ENCODE results near the gene PPFIA2. TPM values are rescaled to one million over a fixed set of nuclear protein-coding genes. Genes with fewer than 3 reads are reported as not detected.
A peak's percentile ranks its signal among the peaks of the same experiment; 100 is the strongest.

PPFIA2 gene
- total RNA-seq, 4 donors from 2014 or later: 0.11 to 0.89 (median 0.32) TPM; not detected in 1

GRCh38 chr12:81263072-81263471, 496.1 kb downstream of the PPFIA2 start:
- Histone ChIP-seq H3K4me1 (no peaks in the 10 kb centered on the region), H3K9me3 (no peaks in the 10 kb centered on the region), H3K36me3 (no peaks in the 10 kb centered on the region), H3K27ac (no peak overlapping the region), H3K27me3 (no peaks in the 10 kb centered on the region), H3K4me3 (no peak overlapping the region)
- WGBS: 77% methylated on average over 2 of the region's 2 CpGs
- TF ChIP-seq POLR2A (IDR thresholded peaks at IDR 0.05) (no peak), POLR2AphosphoS5 (IDR thresholded peaks at IDR 0.05) (no peak), CTCF (IDR thresholded peaks at IDR 0.05) (no peak), EP300 (IDR thresholded peaks at IDR 0.05) (no peak)
- DNase-seq (ENCODE audit: low spot score in 2 of 2): no peak

DNA sequence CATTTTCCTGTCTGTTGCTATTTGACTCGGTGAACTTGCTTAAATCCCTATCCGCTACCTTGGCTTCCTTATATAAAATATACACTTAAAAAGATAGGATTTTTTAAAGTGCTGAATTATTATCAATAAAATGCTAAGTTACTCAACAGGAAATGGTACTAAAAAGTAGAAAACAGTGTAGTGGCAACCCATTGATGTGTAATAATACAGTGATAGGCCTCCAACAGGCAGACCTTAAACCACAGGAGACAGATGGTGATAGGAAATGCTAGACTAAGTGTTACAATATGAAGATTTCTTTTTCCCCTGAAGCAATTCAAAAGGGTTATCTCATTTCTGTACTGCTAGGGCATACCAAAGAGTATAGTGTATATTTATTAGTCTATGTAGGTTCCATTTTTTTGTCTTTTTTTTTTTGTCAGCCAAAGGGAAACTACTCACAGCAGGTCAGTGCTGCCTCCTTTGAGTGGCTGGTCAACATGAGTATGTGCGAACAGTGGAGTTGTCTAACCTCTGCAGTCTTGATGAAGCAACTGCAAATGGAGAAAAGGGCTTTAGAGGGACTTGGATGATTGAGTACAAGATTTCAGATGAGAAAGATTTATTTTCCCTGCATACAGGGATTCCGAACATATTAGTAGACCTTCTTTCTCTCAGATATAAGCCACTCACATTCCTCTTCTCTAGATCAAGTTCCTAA, 497.5 kb downstream of the PPFIA2 start:
- Histone ChIP-seq H3K27ac (no peak overlapping the region), H3K36me3 (no peaks in the 10 kb centered on the region), H3K4me3 (no peak overlapping the region), H3K27me3 (no peaks in the 10 kb centered on the region), H3K4me1 (no peaks in the 10 kb centered on the region), H3K9me3 (no peaks in the 10 kb centered on the region)
- no peak for DNase-seq (ENCODE audit: low spot score in 2 of 2)
- no peak for TF ChIP-seq CTCF (IDR thresholded peaks at IDR 0.05)
- 92% methylated on average over 4 of the region's 4 CpGs for WGBS

DNA sequence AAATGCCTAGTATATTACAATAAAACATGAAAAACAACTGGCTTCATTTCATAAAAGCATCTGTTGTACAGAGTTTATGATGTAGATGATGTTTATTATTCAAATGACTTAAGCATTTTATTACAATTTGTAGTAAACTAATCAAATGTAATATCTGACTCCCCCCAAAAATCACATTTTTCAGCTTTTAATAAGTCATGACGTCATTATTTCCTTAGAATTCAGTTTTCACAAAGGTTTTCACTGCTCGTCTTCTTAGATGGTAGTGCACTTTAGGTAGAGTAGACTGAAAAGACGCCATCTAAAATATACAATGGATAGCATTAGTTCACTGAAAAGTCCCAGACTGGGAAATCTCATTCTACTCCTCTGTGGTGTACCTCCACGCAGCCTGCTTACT, 499.8 kb downstream of the PPFIA2 start:
- 82% methylated on average over 4 of the region's 4 CpGs for WGBS
- Histone ChIP-seq H3K9me3 (no peaks in the 10 kb centered on the region), H3K4me1 (no peaks in the 10 kb centered on the region), H3K36me3 (no peaks in the 10 kb centered on the region), H3K4me3 (no peak overlapping the region), H3K27me3 (no peaks in the 10 kb centered on the region), H3K27ac (no peak overlapping the region)
- no peak for DNase-seq (ENCODE audit: low spot score in 2 of 2)
- TF ChIP-seq POLR2AphosphoS5 (IDR thresholded peaks at IDR 0.05): no peak
- TF ChIP-seq POLR2A (IDR thresholded peaks at IDR 0.05): no peak

GRCh38 chr12:81257947-81258551, 501.1 kb downstream of the PPFIA2 start:
- no peak for DNase-seq (ENCODE audit: low spot score in 2 of 2)
- 51% methylated on average over 4 of the region's 4 CpGs for WGBS
- Histone ChIP-seq H3K27ac (no peak overlapping the region), H3K9me3 (no peaks in the 10 kb centered on the region), H3K36me3 (no peaks in the 10 kb centered on the region), H3K4me1 (no peaks in the 10 kb centered on the region), H3K4me3 (no peak overlapping the region), H3K27me3 (no peaks in the 10 kb centered on the region)
- TF ChIP-seq CTCF (IDR thresholded peaks at IDR 0.05) (peak in 1 of 2 donors; percentile 14), POLR2A (IDR thresholded peaks at IDR 0.05) (no peak)

- WGBS: 91% methylated on average over 2 of the region's 2 CpGs
- Histone ChIP-seq H3K4me3 (no peak overlapping the region), H3K36me3 (no peaks in the 10 kb centered on the region), H3K27me3 (no peaks in the 10 kb centered on the region), H3K27ac (no peak overlapping the region), H3K4me1 (no peaks in the 10 kb centered on the region), H3K9me3 (no peaks in the 10 kb centered on the region)
- TF ChIP-seq CTCF (IDR thresholded peaks at IDR 0.05): no peak
- TF ChIP-seq POLR2A (IDR thresholded peaks at IDR 0.05): no peak
- no peak for TF ChIP-seq POLR2AphosphoS5 (IDR thresholded peaks at IDR 0.05)
- no peak for TF ChIP-seq EP300 (IDR thresholded peaks at IDR 0.05)
- no peak for DNase-seq (ENCODE audit: low spot score in 2 of 2)
Measured at GRCh38 chr12:81255947-81256346, 503.2 kb downstream of the PPFIA2 start.

All from suprapubic skin (tissue), 4 donors.